Measurements from ENCODE around the gene PAQR7.

PAQR7 gene

GRCh38 chr1:25814549-25815087 is 60.9 kb downstream of the PAQR7 start:
- no peaks in the 10 kb centered on the region for H3K27me3 ChIP-seq (ENCODE audit: insufficient read depth, low read length)
- no peak overlapping the region for H3K27ac ChIP-seq (ENCODE audit: low read depth, low read length)
- H3K4me1 ChIP-seq (ENCODE audit: insufficient read depth, low read length): peaks cover 15% of the 10 kb centered on the region; the same call in 1 of the 2 replicates
- H3K36me3 ChIP-seq (ENCODE audit: insufficient read depth, low read length): peaks cover 38% of the 10 kb centered on the region
- 94% methylated on average over 7 of the region's 7 CpGs for WGBS
- H3K9me3 ChIP-seq (ENCODE audit: insufficient read depth, low read depth, low read length): no peaks in the 10 kb centered on the region
- no peak overlapping the region for H3K9ac ChIP-seq (ENCODE audit: low read depth, low read length)
- no peak overlapping the region for H3K4me3 ChIP-seq (ENCODE audit: low read length)

GRCh38 chr1:25813734-25814471 is 61.6 kb downstream of the PAQR7 start:
- peaks cover 12% of the 10 kb centered on the region; the same call in 1 of the 2 replicates for H3K4me1 ChIP-seq (ENCODE audit: insufficient read depth, low read length)
- H3K27ac ChIP-seq (ENCODE audit: low read depth, low read length): no peak overlapping the region
- no peak overlapping the region for H3K4me3 ChIP-seq (ENCODE audit: low read length)
- H3K36me3 ChIP-seq (ENCODE audit: insufficient read depth, low read length): peaks cover 45% of the 10 kb centered on the region
- WGBS: 94% methylated on average over 24 of the region's 24 CpGs
- H3K9ac ChIP-seq (ENCODE audit: low read depth, low read length): no peak overlapping the region
- H3K27me3 ChIP-seq (ENCODE audit: insufficient read depth, low read length): no peaks in the 10 kb centered on the region
- H3K9me3 ChIP-seq (ENCODE audit: insufficient read depth, low read depth, low read length): no peaks in the 10 kb centered on the region

- Histone ChIP-seq H3K27ac (ENCODE audit: low read depth, low read length) (no peak overlapping the region), H3K9me3 (ENCODE audit: insufficient read depth, low read depth, low read length) (no peaks in the 10 kb centered on the region), H3K4me1 (ENCODE audit: insufficient read depth, low read length) (peaks cover 5% of the 10 kb centered on the region; the same call in 1 of the 2 replicates), H3K9ac (ENCODE audit: low read depth, low read length) (no peak overlapping the region), H3K36me3 (ENCODE audit: insufficient read depth, low read length) (peaks cover 45% of the 10 kb centered on the region), H3K27me3 (ENCODE audit: insufficient read depth, low read length) (no peaks in the 10 kb centered on the region), H3K4me3 (ENCODE audit: low read length) (no peak overlapping the region)
- 91% methylated on average over 11 of the region's 11 CpGs for WGBS
Observed at GRCh38 chr1:25813071-25813733, 62.3 kb downstream of the PAQR7 start.

Measured in HUES64 (cell line).